CD14-positive monocyte (primary cell): Measurements from ENCODE around the gene ZNF821. TPM values are rescaled to one million over a fixed set of nuclear protein-coding genes. Genes with fewer than 3 reads are reported as not detected.
"Not testable (repeated sequence)": the region's sequence is repeated elsewhere in the genome, so short reads cannot be mapped to it uniquely, and the experiment has no call there.

ENCODE experiments used
- DNase-seq, 3 donors: peaks; one replicate each; pipeline ENCODE4 v3.0.0-alpha.2; 2011 to 2022
- H2AFZ ChIP-seq: 2 replicates; pipeline ENCODE4 v1.6.0; 2012; ENCODE audit warnings: mild to moderate bottlenecking, low read depth, low read length, inconsistent platforms; ENCODE audit not compliant: insufficient read depth, poor library complexity, severe bottlenecking
- H3K27ac ChIP-seq, 2 donors: 1 replicate in 1 of 2; 2 replicates in 1 of 2; pipeline ENCODE4 v1.5.1; 2012 to 2013; ENCODE audit warnings: low read length in 2 of 2, control low read depth in 1 of 2, inconsistent platforms in 1 of 2, low read depth in 1 of 2, mild to moderate bottlenecking in 1 of 2
- H3K27me3 ChIP-seq, 2 donors: one replicate each; pipeline versions ENCODE4 v1.6.0 to v1.6.1; 2011 to 2013; ENCODE audit warnings: low read length in 2 of 2; ENCODE audit not compliant: control insufficient read depth in 2 of 2, insufficient read depth in 2 of 2
- H3K36me3 ChIP-seq, 2 donors: replicated peaks in 1 of 2; 1 replicate in 1 of 2; 2 replicates in 1 of 2; pipeline versions ENCODE4 v1.5.1 to v1.6.1; 2012 to 2013; ENCODE audit warnings: low read length in 2 of 2, control low read depth in 1 of 2, inconsistent platforms in 1 of 2, mild to moderate bottlenecking in 1 of 2; ENCODE audit not compliant: insufficient read depth in 2 of 2, control insufficient read depth in 1 of 2
- H3K4me1 ChIP-seq, 2 donors: 1 replicate in 1 of 2; 2 replicates in 1 of 2; pipeline versions ENCODE4 v1.5.1 to v1.6.1; 2012 to 2013; ENCODE audit warnings: low read length in 2 of 2, control low read depth in 1 of 2, inconsistent platforms in 1 of 2, mild to moderate bottlenecking in 1 of 2, moderate library complexity in 1 of 2; ENCODE audit not compliant: insufficient read depth in 2 of 2, control insufficient read depth in 1 of 2
- H3K4me2 ChIP-seq: replicated peaks from 2 replicates; pipeline ENCODE3; 2012; ENCODE audit warnings: low read length, moderate library complexity, mild to moderate bottlenecking; ENCODE audit not compliant: poor library complexity, severe bottlenecking; ENCODE audit errors: extremely low read depth
- H3K4me3 ChIP-seq, 3 experiments: fragments of 200-600 bp in 1 of 3; sonication (generic) in 1 of 3; replicated peaks in 1 of 3; 1 replicate in 2 of 3; 2 replicates in 1 of 3; pipeline ENCODE4 v1.5.1; 2011 to 2013; ENCODE audit warnings: low read length in 3 of 3, mild to moderate bottlenecking in 3 of 3, control low read depth in 2 of 3, low read depth in 2 of 3, inconsistent platforms in 1 of 3, moderate library complexity in 1 of 3
- H3K79me2 ChIP-seq: 2 replicates; pipeline ENCODE4 v1.6.0; 2012; ENCODE audit warnings: mild to moderate bottlenecking, control low read depth, inconsistent platforms, low read length, moderate library complexity; ENCODE audit not compliant: insufficient read depth
- H3K9ac ChIP-seq: 2 replicates; pipeline ENCODE4 v1.6.0; 2017; ENCODE audit warnings: low read length, mild to moderate bottlenecking; ENCODE audit not compliant: insufficient read depth, poor library complexity, severe bottlenecking
- H3K9me3 ChIP-seq, 2 donors: replicated peaks in 1 of 2; 1 replicate in 1 of 2; 2 replicates in 1 of 2; pipeline versions ENCODE4 v1.5.1 to v1.6.1; 2012 to 2013; ENCODE audit warnings: low read length in 2 of 2, control low read depth in 1 of 2; ENCODE audit not compliant: control insufficient read depth in 1 of 2, insufficient read depth in 1 of 2
- H4K20me1 ChIP-seq: 2 replicates; pipeline ENCODE4 v1.6.0; 2012; ENCODE audit warnings: mild to moderate bottlenecking, low read length, control low read depth, moderate library complexity; ENCODE audit not compliant: insufficient read depth
- H3K27ac Mint-ChIP-seq, 7 donors: one replicate each; pipeline ENCODE4 v1.8.0; 2020; ENCODE audit warnings: mild to moderate bottlenecking in 7 of 7, mixed read lengths in 7 of 7, moderate library complexity in 6 of 7, inconsistent platforms in 2 of 7
- H3K27me3 Mint-ChIP-seq, 3 donors: one replicate each; pipeline ENCODE4 v1.8.0; 2021 to 2022; ENCODE audit warnings: low read depth in 3 of 3, mild to moderate bottlenecking in 3 of 3, mixed read lengths in 3 of 3, moderate library complexity in 3 of 3, inconsistent platforms in 1 of 3
- H3K36me3 Mint-ChIP-seq, 2 donors: one replicate each; pipeline ENCODE4 v1.8.0; 2020; ENCODE audit warnings: mixed read lengths in 2 of 2, inconsistent platforms in 1 of 2, mild to moderate bottlenecking in 1 of 2
- H3K4me1 Mint-ChIP-seq: one replicate; pipeline ENCODE4 v1.8.0; 2020; ENCODE audit warnings: mild to moderate bottlenecking, mixed read lengths
- H3K4me3 Mint-ChIP-seq, 2 donors: one replicate each; pipeline ENCODE4 v1.8.0; 2020; ENCODE audit warnings: mild to moderate bottlenecking in 2 of 2, mixed read lengths in 2 of 2, moderate library complexity in 1 of 2
- H3K9me3 Mint-ChIP-seq, 7 donors: one replicate each; pipeline ENCODE4 v1.8.0; 2020 to 2022; ENCODE audit warnings: mixed read lengths in 7 of 7, mild to moderate bottlenecking in 6 of 7, moderate library complexity in 6 of 7, inconsistent platforms in 2 of 7
- WGBS: methylation state at CpG from one replicate; pipeline ENCODE4 v1.1.5; 2013; ENCODE audit warnings: missing lambda C conversion rate; ENCODE audit not compliant: insufficient coverage; 5-methylcytosine and 5-hydroxymethylcytosine counted together
- intact Hi-C, 2 donors: fragments of 100-400 bp; cut with micrococcal nuclease; formaldehyde crosslinking; loops; one replicate each; pipeline versions ENCODE4 v1.15.0 to v1.15.1; 2023
- polyA plus RNA-seq, 3 donors: library from polyadenylated mRNA; depleted of rRNA in 1 of 3; unstranded in 2 of 3; stranded (reverse) in 1 of 3; fragments of 300-500 nt in 2 of 3; fragments of >200 nt in 1 of 3; fragmentation: Illumina TruSeq in 2 of 3; gene quantifications; 1 replicate in 2 of 3; 2 replicates in 1 of 3; pipeline ENCODE4 v1.2.3, GENCODE V29; 2012 to 2021
- TF ChIP-seq, protein P1 (sequence below): fragments of 200-600 bp; IDR thresholded peaks from one replicate; pipeline ENCODE4 v1.8.0; 2022; ENCODE audit warnings: antibody characterized with exemption, mild to moderate bottlenecking

ZNF821 gene
- polyA plus RNA-seq, 3 donors = 3.1 to 5.4 (median 4.9) TPM

DNA sequence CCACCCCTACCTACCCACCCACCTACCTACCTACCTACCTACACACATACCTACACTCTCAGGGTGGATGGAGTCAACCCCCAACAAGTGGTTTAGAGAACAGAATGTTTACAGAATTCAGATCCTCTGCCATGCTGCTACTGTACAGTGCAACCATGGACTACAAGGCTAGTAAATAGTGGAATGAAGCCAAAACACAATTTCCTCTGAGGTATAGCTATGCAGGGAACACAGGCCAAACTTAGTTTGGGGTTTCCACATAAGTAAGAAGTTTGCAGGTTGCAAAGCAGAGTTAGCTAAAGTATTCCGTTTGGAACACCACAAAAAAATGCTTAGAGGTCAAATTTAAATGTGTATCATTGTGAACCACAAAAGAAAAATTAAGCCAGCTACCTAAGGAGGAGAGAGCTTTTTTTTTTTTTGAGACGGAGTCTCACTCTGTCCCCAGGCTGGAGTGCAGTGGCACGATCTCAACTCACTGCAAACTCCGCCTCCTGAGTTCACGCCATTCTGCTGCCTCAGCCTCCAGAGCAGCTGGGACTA, 72.7 kb downstream of the ZNF821 start:
- no peak overlapping the region for H3K4me3 Mint-ChIP-seq
- no peak for DNase-seq

DNA sequence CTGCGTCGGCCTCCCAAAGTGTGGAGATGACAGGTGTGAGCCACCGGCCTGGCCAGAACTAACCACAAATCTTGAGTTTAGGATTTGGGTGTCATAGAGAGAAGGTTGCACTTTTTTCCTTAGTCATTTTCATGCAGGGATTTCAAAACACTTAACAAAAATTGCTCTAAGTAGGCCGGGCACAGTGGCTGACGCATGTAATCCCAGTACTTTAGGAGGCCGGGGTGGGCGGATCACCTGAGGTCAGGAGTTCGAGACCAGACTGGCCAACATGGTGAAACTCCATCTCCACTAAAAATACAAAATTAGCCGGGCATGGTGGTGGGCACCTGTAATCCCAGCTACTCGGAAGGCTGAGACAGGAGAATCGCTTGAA, 73.8 kb downstream of the ZNF821 start:
- Histone ChIP-seq H3K4me2 (peak overlapping the region; percentile 82), H3K4me1 (peaks cover 23 to 27% of the 10 kb centered on the region in 2 donors), H2AFZ (peak overlapping the region; percentile 72), H3K79me2 (peaks cover 38% of the 10 kb centered on the region), H3K4me3 (peak overlapping the region in 1 of 3 experiments; percentile 95), H3K9ac (peak overlapping the region; percentile 99), H3K27ac (peak overlapping the region; percentile 97 to 99)
- H3K4me3 Mint-ChIP-seq = peak overlapping the region; percentile 73 to 96
- H3K27me3 ChIP-seq, H4K20me1 ChIP-seq, H3K9me3 ChIP-seq, intact Hi-C loops, H3K36me3 Mint-ChIP-seq, H3K36me3 ChIP-seq, H3K27me3 Mint-ChIP-seq, H3K9me3 Mint-ChIP-seq: not testable (repeated sequence)
- WGBS = 39% methylated on average over 10 of the region's 11 CpGs
- peaks cover 33% of the 10 kb centered on the region for H3K4me1 Mint-ChIP-seq
- H3K27ac Mint-ChIP-seq = peak overlapping the region; percentile 98 to 100 (median 100)
- DNase-seq = peak; percentile 67 to 82 (median 74)

More for the DNA sequence above, 72.7 kb downstream of the ZNF821 start:
- Histone ChIP-seq H2AFZ (no peak overlapping the region), H4K20me1 (no peaks in the 10 kb centered on the region), H3K4me3 (no peak overlapping the region), H3K79me2 (peaks cover 26% of the 10 kb centered on the region), H3K4me2 (no peak overlapping the region), H3K9me3 (no peaks in the 10 kb centered on the region), H3K4me1 (peaks cover 23 to 26% of the 10 kb centered on the region in 2 donors), H3K27ac (no peak overlapping the region), H3K36me3 (no peaks in the 10 kb centered on the region), H3K27me3 (no peaks in the 10 kb centered on the region), H3K9ac (no peak overlapping the region)
- TF ChIP-seq, protein P1, sequence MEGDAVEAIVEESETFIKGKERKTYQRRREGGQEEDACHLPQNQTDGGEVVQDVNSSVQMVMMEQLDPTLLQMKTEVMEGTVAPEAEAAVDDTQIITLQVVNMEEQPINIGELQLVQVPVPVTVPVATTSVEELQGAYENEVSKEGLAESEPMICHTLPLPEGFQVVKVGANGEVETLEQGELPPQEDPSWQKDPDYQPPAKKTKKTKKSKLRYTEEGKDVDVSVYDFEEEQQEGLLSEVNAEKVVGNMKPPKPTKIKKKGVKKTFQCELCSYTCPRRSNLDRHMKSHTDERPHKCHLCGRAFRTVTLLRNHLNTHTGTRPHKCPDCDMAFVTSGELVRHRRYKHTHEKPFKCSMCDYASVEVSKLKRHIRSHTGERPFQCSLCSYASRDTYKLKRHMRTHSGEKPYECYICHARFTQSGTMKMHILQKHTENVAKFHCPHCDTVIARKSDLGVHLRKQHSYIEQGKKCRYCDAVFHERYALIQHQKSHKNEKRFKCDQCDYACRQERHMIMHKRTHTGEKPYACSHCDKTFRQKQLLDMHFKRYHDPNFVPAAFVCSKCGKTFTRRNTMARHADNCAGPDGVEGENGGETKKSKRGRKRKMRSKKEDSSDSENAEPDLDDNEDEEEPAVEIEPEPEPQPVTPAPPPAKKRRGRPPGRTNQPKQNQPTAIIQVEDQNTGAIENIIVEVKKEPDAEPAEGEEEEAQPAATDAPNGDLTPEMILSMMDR = no peak
- intact Hi-C loops = no loop called here
- Mint-ChIP-seq H3K27ac (peak overlapping the region in 5 of 7 donors; percentile 17 to 89 (median 41)), H3K27me3 (no peaks in the 10 kb centered on the region), H3K9me3 (no peaks in the 10 kb centered on the region), H3K4me1 (peaks cover 29% of the 10 kb centered on the region), H3K36me3 (peaks cover 0 to 12% of the 10 kb centered on the region in 2 donors)
- WGBS = no CpG with 5 or more reads among the region's 5 CpGs

Other genes with a start within 250 kb of the ZNF821 start
- gene PHLPP2, start 159.5 kb downstream of the ZNF821 start, polyA plus RNA-seq = 1 to 10 TPM in 2 of 3 donors, under 1 TPM in 1; 0.57 to 2.5 (median 1.4) TPM
- gene AP1G1, start 75.3 kb downstream of the ZNF821 start, polyA plus RNA-seq = 10 to 100 TPM in 2 of 3 donors, 1 to 10 TPM in 1; 6.7 to 43.8 (median 10.7) TPM
- 10 to 100 TPM in 2 of 3 donors, 1 to 10 TPM in 1; 6.7 to 27.9 (median 10.0) TPM for gene ATXN1L, start 38.2 kb downstream of the ZNF821 start, polyA plus RNA-seq
- 100 to 1,000 TPM in 2 of 3 donors, 10 to 100 TPM in 1; 81.3 to 233 (median 102) TPM for gene IST1, start 11.3 kb upstream of the ZNF821 start, polyA plus RNA-seq
- gene PKD1L3, start 116.2 kb upstream of the ZNF821 start, polyA plus RNA-seq = under 1 TPM in 1 of 3 donors, not detected in 2; 0.03 TPM
- gene DHODH, start 124.6 kb upstream of the ZNF821 start, polyA plus RNA-seq = 1 to 10 TPM; 2.2 to 3.8 (median 2.4) TPM
- 10 to 100 TPM in 2 of 3 donors, 1 to 10 TPM in 1; 9.3 to 59.4 (median 47.8) TPM for gene HP, start 170.3 kb upstream of the ZNF821 start, polyA plus RNA-seq
- not detected for gene HPR, start 179.0 kb upstream of the ZNF821 start, polyA plus RNA-seq
- gene TXNL4B, start 209.4 kb upstream of the ZNF821 start, polyA plus RNA-seq = 10 to 100 TPM in 1 of 3 donors, 1 to 10 TPM in 2; 6.4 to 10.9 (median 7.0) TPM
- 10 to 100 TPM in 2 of 3 donors, 1 to 10 TPM in 1; 9.1 to 91.5 (median 19.2) TPM for gene DHX38, start 209.7 kb upstream of the ZNF821 start, polyA plus RNA-seq